Stimulated activated memory B cell treated with anti-CD40 and anti-IgM and Interleukin-4, amounts not matched to agents 10 μg/mL and 1 μg/mL and 100 μg/mL, for 72 hours (primary cell): Measurements from ENCODE around the gene RADIL.

Experiments
- ATAC-seq: fragments of 150-1000 bp; cut with Tn5 transposase; 2 replicates; pipeline ENCODE4 v1.10.0; 2021
- H3K27ac Mint-ChIP-seq: one replicate; pipeline ENCODE4 v1.8.0; 2022; ENCODE audit warnings: mild to moderate bottlenecking, mixed read lengths
- H3K27me3 Mint-ChIP-seq: one replicate; pipeline ENCODE4 v1.8.0; 2022; ENCODE audit warnings: mixed read lengths
- H3K36me3 Mint-ChIP-seq: one replicate; pipeline ENCODE4 v1.8.0; 2022; ENCODE audit warnings: mixed read lengths
- H3K4me1 Mint-ChIP-seq: one replicate; pipeline ENCODE4 v1.8.0; 2022; ENCODE audit warnings: mixed read lengths
- H3K4me3 Mint-ChIP-seq: one replicate; pipeline ENCODE4 v1.8.0; 2022; ENCODE audit warnings: mild to moderate bottlenecking, moderate library complexity, mixed read lengths
- H3K9me3 Mint-ChIP-seq: one replicate; pipeline ENCODE4 v1.8.0; 2022; ENCODE audit warnings: mixed read lengths

RADIL gene

GRCh38 chr7:4749363-4749762 lies 134.2 kb downstream of the RADIL start:
- ATAC-seq, result no peak
- Mint-ChIP-seq H3K4me1 (peaks cover 67% of the 10 kb centered on the region), H3K27me3 (no peaks in the 10 kb centered on the region), H3K4me3 (no peak overlapping the region), H3K36me3 (peaks cover 39% of the 10 kb centered on the region), H3K9me3 (no peaks in the 10 kb centered on the region), H3K27ac (peak overlapping the region; percentile 91)
